BE2C (cell line): Measurements from ENCODE around the gene TNPO1.

Experiments used
- DNase-seq: peaks from one replicate; pipeline ENCODE4 v3.0.0-alpha.2; 2020
- H3K27me3 ChIP-seq: fragments of 250-450 bp; sonication (Bioruptor Pico); 2 replicates; pipeline ENCODE4 v1.5.1; 2020; ENCODE audit warnings: mild to moderate bottlenecking
- H3K36me3 ChIP-seq: fragments of 250-450 bp; sonication (Bioruptor Pico); 2 replicates; pipeline ENCODE4 v1.5.1; 2020; ENCODE audit warnings: mild to moderate bottlenecking
- H3K4me1 ChIP-seq: fragments of 250-450 bp; sonication (Bioruptor Pico); 2 replicates; pipeline ENCODE4 v1.5.1; 2020
- H3K4me3 ChIP-seq: 2 replicates; pipeline ENCODE4 v1.5.1; 2011; ENCODE audit warnings: low read depth, low read length
- H3K9me3 ChIP-seq: fragments of 250-450 bp; sonication (Bioruptor Pico); 2 replicates; pipeline ENCODE4 v1.5.1; 2020
- CTCF ChIP-seq: IDR thresholded peaks from 2 replicates; pipeline ENCODE4 v1.5.1; 2012; ENCODE audit warnings: mild to moderate bottlenecking, low read depth, low read length

TNPO1 gene

GRCh38 chr5:72949481-72949880, 133.0 kb downstream of the TNPO1 start:
- no peak for TF ChIP-seq CTCF
- Histone ChIP-seq H3K4me1 (no peaks in the 10 kb centered on the region), H3K9me3 (no peaks in the 10 kb centered on the region), H3K36me3 (no peaks in the 10 kb centered on the region), H3K4me3 (no peak overlapping the region), H3K27me3 (no peaks in the 10 kb centered on the region; the same call in 1 of the 2 replicates)
- DNase-seq, result no peak

- H3K4me3 ChIP-seq, result no peak overlapping the region
- no peaks in the 10 kb centered on the region for H3K36me3 ChIP-seq
These were observed 135.4 kb downstream of the TNPO1 start for GRCh38 chr5:72951671-72952468.

GRCh38 chr5:72954389-72954788, 137.9 kb downstream of the TNPO1 start:
- Histone ChIP-seq H3K27me3 (peaks cover 23% of the 10 kb centered on the region), H3K36me3 (no peaks in the 10 kb centered on the region), H3K4me1 (no peaks in the 10 kb centered on the region), H3K9me3 (peaks cover 4% of the 10 kb centered on the region; the same call in 1 of the 2 replicates), H3K4me3 (no peak overlapping the region)
- no peak for DNase-seq
- no peak for TF ChIP-seq CTCF

More at GRCh38 chr5:72951671-72952468, 135.4 kb downstream of the TNPO1 start:
- peaks cover 7% of the 10 kb centered on the region for H3K27me3 ChIP-seq
- DNase-seq, result no peak
- H3K9me3 ChIP-seq, result no peaks in the 10 kb centered on the region
- TF ChIP-seq CTCF, result no peak
- H3K4me1 ChIP-seq, result no peaks in the 10 kb centered on the region

GRCh38 chr5:72955143-72955767, 138.8 kb downstream of the TNPO1 start:
- no peak for TF ChIP-seq CTCF
- no peak for DNase-seq
- H3K4me1 ChIP-seq, result no peaks in the 10 kb centered on the region

GRCh38 chr5:72955768-72956323, 139.4 kb downstream of the TNPO1 start, which contains the start of gene FCHO2:
TSS of gene FCHO2 (plus strand) at chr5:72956041. CDS start at chr5:72956097, 56 bp downstream.
- Histone ChIP-seq H3K27me3 (peaks cover 23% of the 10 kb centered on the region), H3K4me1 (no peaks in the 10 kb centered on the region), H3K36me3 (no peaks in the 10 kb centered on the region), H3K4me3 (peak within 1 kb of the TSS; percentile 68), H3K9me3 (peaks cover 4% of the 10 kb centered on the region; the same call in 1 of the 2 replicates)
- TF ChIP-seq CTCF, result peak; percentile 65
- peak; percentile 99 for DNase-seq

More at GRCh38 chr5:72955143-72955767, 138.8 kb downstream of the TNPO1 start:
- Histone ChIP-seq H3K27me3 (peaks cover 23% of the 10 kb centered on the region), H3K36me3 (no peaks in the 10 kb centered on the region), H3K4me3 (peak overlapping the region; percentile 68), H3K9me3 (peaks cover 4% of the 10 kb centered on the region; the same call in 1 of the 2 replicates)
